Measurements from ENCODE around the gene MKRN2. TPM values are rescaled to one million over a fixed set of nuclear protein-coding genes. Genes with fewer than 3 reads are reported as not detected.

MKRN2 gene
- total and polyA plus RNA-seq, 2 donors (not counting 3 experiments of a cell fraction or from before 2014, with no cell fraction given): 27.3 to 29.9 TPM

- CTCF ChIA-PET: no interaction called here
- Histone ChIP-seq H3K9me1 (replicated peaks; ENCODE audit: control insufficient read depth, extremely low read depth, insufficient read depth, low read length) (no peaks in the 10 kb centered on the region), H2AFZ (ENCODE audit: low read depth, low read length) (no peak overlapping the region), H3K4me1 (ENCODE audit: control insufficient read depth, extremely low read depth, insufficient read depth, low read length) (peaks cover 12% of the 10 kb centered on the region), H3K4me3 (replicated peaks in 1 of 3; ENCODE audit: insufficient read depth in 1 of 3, low read depth in 1 of 3, low read length in 3 of 3) (no peak overlapping the region), H3K36me3 (ENCODE audit: control insufficient read depth in 2 of 2, extremely low read depth in 1 of 2, insufficient read depth in 2 of 2, low read length in 2 of 2) (peaks cover 34 to 37% of the 10 kb centered on the region in 2 experiments), H3K9me3 (replicated peaks; ENCODE audit: control insufficient read depth, insufficient read depth, low read length) (no peaks in the 10 kb centered on the region), H4K20me1 (replicated peaks; ENCODE audit: control insufficient read depth, extremely low read depth, insufficient read depth, low read length) (no peaks in the 10 kb centered on the region), H3K4me2 (ENCODE audit: insufficient read depth, low read length) (no peak overlapping the region), H3K9ac (replicated peaks; ENCODE audit: extremely low read depth, insufficient read depth, low read length) (no peak overlapping the region), H3K27me3 (ENCODE audit: control insufficient read depth in 2 of 2, insufficient read depth in 2 of 2, low read length in 2 of 2) (no peaks in the 10 kb centered on the region), H3K27ac (ENCODE audit: insufficient read depth, low read depth, low read length) (no peak overlapping the region), H3K79me2 (ENCODE audit: control insufficient read depth, insufficient read depth, low read length) (no peaks in the 10 kb centered on the region)
- dilution Hi-C loops (cut with MboI; ENCODE audit: extremely low pct_ligation_motif_present, low sequenced_read_pairs) (no loop called here), intact Hi-C loops (cut with micrococcal nuclease) (no loop called here)
- DNase-seq (ENCODE audit: low read depth, low spot score): no peak
- no TSS peak for BruUV-seq (replicated peaks)
- TF ChIP-seq POLR2AphosphoS5 (IDR thresholded peaks at IDR 0.05; ENCODE audit: insufficient read depth, low read depth, low read length) (no peak), POLR2A (IDR thresholded peaks at IDR 0.05; ENCODE audit: low read depth, low read length) (no peak), FOS (IDR thresholded peaks at IDR 0.05; ENCODE audit: borderline replicate concordance, insufficient read depth, low read length) (no peak), MYC (IDR thresholded peaks at IDR 0.05; ENCODE audit: low read depth, low read length) (no peak), GATA2 (IDR thresholded peaks at IDR 0.05; ENCODE audit: insufficient read depth, insufficient read length, low read depth, low read length) (no peak), JUN (IDR thresholded peaks at IDR 0.05; ENCODE audit: borderline replicate concordance, insufficient read depth, insufficient read length, low read depth) (no peak), MAX (IDR thresholded peaks at IDR 0.05; ENCODE audit: insufficient read depth, insufficient read length) (no peak), EZH2 (IDR thresholded peaks at IDR 0.05; ENCODE audit: borderline replicate concordance, low read depth, low read length, severe bottlenecking) (no peak), CTCF (IDR thresholded peaks at IDR 0.05; ENCODE audit: extremely low read depth in 1 of 2, insufficient read depth in 1 of 2, low read depth in 1 of 2, low read length in 2 of 2) (no peak)
- POLR2A ChIA-PET: no interaction called here
- FAIRE-seq: no peak
These were observed 26.4 kb downstream of the MKRN2 start for GRCh38 chr3:12583280-12583679.

Data from endothelial cell of umbilical vein (primary cell).